AG09319 (cell line): Measurements from ENCODE around the gene MDH1.
"Not testable (repeated sequence)": the region's sequence is repeated elsewhere in the genome, so short reads cannot be mapped to it uniquely, and the experiment has no call there.

Experiments used
- DNase-seq: peaks from one replicate; pipeline ENCODE4 v3.0.0-alpha.2; 2010; ENCODE audit warnings: low read depth; ENCODE audit errors: extremely low read depth
- TF ChIP-seq, protein P1 (sequence below): IDR thresholded peaks from 2 replicates; pipeline ENCODE4 v1.5.1; 2011; ENCODE audit warnings: low read depth, mild to moderate bottlenecking, inconsistent platforms, low read length, moderate library complexity

MDH1 gene

DNA sequence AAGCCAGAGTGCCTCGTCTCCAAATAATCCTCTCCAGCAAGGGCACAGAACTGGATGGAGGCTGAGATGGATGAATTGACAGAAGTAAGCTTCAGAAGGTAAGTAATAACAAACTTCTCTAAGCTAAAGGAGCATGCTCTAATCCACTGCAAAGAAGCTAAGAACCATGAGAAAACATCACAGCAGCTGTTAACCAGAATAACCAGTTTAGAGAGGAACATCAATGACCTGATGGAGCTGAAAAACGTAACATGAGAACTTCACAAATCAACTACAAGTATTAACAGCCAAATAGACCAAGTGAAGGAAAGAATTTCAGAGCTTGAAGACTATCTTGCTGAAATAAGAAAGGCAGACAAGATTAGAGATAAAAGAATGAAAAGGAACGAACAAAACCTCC, 32.8 kb upstream of the MDH1 start:
- no peak for DNase-seq
- TF ChIP-seq, protein P1, sequence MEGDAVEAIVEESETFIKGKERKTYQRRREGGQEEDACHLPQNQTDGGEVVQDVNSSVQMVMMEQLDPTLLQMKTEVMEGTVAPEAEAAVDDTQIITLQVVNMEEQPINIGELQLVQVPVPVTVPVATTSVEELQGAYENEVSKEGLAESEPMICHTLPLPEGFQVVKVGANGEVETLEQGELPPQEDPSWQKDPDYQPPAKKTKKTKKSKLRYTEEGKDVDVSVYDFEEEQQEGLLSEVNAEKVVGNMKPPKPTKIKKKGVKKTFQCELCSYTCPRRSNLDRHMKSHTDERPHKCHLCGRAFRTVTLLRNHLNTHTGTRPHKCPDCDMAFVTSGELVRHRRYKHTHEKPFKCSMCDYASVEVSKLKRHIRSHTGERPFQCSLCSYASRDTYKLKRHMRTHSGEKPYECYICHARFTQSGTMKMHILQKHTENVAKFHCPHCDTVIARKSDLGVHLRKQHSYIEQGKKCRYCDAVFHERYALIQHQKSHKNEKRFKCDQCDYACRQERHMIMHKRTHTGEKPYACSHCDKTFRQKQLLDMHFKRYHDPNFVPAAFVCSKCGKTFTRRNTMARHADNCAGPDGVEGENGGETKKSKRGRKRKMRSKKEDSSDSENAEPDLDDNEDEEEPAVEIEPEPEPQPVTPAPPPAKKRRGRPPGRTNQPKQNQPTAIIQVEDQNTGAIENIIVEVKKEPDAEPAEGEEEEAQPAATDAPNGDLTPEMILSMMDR = no peak

DNA sequence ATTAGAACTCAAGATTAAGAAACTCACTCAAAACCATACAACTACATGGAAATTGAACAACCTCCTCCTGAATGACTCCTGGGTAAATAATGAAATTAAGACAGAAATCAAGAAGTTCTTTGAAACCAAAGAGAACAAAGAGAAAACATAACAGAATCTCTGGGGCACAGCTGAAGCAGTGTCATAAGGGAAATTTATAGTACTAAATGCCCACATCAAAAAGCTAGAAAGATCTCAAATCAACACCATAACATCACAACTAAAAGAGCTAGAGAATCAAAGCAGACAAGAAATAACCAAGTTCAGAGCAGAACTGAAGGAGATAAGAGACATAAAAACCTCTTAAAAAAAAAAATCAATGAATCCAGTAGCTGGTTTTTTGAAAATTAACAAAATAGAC, 30.9 kb upstream of the MDH1 start:
- not testable (repeated sequence) for DNase-seq

DNA sequence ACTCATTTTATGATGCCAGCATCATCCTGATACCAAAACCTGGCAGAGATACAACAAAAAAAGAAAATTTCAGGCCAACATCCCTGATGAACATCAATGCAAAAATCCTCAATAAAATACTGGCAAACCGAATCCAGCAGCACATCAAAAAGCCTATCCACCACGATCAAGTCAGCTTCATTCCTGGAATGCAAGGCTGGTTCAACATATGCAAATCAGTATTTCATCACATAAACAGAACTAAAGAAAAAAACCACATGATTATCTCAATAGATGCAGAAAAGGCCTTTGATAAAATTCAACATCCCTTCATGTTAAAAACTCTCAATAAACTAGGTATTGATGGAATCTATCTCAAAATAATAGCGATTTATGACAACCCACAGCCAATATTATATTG, 29.8 kb upstream of the MDH1 start:
- not testable (repeated sequence) for DNase-seq

DNA sequence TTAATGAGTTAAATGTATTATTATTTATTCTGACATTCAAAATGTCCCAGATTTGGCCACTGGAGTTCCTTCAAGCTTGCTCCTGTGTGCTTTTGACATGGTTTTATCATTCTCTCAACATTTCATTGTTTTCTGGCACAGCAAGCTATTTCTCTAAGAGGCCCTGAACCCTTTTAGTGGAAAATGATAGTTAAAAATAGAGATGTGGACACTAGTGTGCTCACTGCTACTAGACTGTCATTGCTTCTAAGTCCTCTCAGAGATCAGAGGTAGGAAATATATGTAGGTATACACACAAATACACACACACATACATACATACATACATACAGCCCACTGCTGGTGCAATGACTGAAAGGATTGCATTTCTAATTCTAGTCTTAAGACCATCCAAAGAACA, 26.0 kb upstream of the MDH1 start:
- TF ChIP-seq, protein P1 = no peak
- no peak for DNase-seq

DNA sequence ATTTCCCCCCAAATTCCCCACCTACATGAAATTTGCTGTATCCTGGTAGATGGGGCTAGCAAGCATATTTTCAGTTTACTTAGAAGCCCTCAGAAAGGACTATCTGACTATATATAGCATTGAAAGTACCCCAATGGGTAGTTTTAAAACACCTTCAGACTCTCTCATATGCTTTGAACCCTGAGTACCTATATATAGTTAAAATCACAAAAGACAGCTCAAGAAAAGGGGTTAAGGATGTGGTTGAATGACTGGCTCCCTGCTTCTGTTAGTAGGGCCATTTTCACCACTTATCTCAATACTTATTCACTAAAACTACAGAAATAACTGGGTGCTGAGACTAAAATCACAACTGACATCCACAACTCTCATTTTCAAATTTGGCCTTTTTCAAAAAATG, 19.0 kb upstream of the MDH1 start:
- TF ChIP-seq, protein P1 = no peak
- DNase-seq = no peak

DNA sequence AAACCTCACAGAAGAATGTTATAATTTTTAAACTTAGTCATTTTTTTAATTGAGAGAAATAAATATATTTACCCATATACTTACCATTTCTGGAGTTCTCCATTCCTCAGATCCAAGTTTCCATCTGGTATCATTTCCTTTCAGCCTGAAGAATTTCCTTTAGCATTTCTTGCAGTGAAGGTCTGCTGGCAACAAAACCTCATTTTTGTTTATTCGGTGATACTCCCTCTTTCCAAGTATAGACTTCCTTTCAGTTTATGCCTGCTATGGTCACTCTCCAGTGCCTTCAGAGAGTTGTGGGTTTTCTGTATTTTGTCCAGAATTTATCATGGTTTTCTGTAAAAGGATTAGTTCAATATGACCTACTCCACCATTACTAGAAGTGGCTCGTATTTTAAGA, 17.5 kb upstream of the MDH1 start:
- DNase-seq = no peak
- TF ChIP-seq, protein P1 = no peak

DNA sequence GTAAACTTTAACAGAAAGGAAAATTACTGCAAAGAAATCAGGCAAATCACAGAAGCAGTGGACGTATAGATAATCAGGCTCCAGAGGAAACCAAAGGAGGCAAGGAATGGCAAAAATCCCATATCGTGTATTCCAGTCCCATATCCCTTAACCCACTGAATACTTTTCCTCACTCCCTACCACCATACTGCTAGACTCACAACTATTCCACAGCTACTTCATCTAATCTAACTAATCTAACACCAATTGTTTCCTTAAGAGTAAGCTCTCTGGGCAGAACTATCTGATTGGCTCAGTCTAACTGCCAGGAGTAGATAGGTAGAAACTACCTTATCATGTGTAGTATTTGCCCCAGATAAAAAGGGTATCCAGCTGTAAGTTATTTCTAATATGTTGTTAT, 16.8 kb upstream of the MDH1 start:
- TF ChIP-seq, protein P1 = no peak
- DNase-seq = no peak

DNA sequence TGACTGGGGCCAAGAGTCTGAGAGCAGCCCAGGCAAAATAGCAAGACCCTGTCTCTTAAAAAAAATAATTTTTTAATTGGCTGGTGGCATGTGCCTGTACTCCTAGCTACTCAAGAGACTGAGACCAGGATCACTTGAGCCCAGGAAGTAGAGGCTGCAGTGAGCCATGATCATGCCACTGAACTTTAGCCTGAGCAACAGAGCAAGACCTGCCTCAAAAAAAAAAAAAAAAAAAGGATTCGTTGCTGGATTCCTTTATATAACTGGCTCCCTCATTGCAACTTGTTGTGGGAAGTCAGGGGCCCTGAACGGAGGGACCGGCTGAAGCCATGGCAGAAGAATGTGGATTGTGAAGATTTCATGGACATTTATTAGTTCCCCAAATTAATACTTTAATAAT, 15.7 kb upstream of the MDH1 start:
- DNase-seq = not testable (repeated sequence)

DNA sequence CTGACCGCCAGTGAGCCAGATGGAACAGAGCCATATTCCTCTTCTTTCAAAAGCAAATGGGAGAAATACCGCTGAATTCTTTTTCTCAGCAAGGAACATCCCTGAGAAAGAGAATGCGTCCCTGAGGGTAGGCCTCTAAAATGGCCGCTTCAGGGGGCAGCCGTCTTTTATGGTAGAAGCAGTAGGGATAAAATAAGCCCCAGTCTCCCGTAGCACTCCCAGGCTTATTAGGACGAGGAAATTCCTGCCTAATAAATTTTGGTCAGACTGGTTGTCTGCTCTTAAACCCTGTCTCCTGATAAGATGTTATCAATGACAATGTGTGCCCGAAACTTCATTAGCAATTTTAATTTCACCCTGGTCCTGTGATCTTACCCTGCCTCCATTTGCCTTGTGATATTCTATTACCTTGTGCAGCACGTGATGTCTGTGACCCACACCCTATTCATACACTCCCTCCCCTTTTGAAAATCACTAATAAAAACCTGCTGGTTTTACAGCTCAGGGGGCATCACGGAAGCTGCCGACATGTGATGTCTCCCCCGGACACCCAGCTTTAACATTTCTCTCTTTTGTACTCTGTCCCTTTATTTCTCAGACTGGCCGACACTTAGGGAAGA, 14.9 kb upstream of the MDH1 start:
- not testable (repeated sequence) for DNase-seq

DNA sequence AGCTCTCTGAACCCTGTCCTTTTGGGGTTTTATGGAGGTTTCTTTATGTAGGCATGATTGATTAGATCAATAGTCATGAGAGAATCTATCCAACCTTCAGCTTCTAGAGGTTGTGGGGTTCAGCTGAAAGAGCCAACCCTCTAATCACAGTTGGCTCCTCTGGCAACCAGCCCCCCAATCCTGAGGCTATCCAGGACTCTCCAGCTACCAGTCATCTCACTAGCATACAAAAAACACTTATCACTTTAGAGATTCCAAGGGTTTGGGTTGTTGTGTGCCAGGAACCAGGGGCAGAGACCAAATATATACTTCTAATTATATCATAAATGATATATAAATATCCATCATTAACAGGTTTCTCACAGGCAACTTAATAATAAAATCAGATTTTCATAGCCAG, 12.2 kb upstream of the MDH1 start:
- DNase-seq = no peak
- TF ChIP-seq, protein P1 = no peak
